SU-DHL-6 (cell line): ENCODE data around the gene CREB5.

ENCODE experiments used
- EZH2phosphoT487 ChIP-seq: fragments of 200-600 bp; sonication (generic), shearing (Covaris generic); conservative IDR thresholded peaks from 2 replicates; pipeline ENCODE4 v1.6.1; 2018; ENCODE audit warnings: mild to moderate bottlenecking, antibody characterized with exemption, low read length, moderate library complexity, mixed read lengths
- TF ChIP-seq, protein P1 (sequence below): fragments of 200-600 bp; sonication (generic); IDR thresholded peaks from one replicate; pipeline ENCODE4 v1.5.1; 2017; ENCODE audit warnings: antibody characterized with exemption, mild to moderate bottlenecking, low read length, moderate library complexity; ENCODE audit not compliant: insufficient read depth, poor library complexity, severe bottlenecking

DNA sequence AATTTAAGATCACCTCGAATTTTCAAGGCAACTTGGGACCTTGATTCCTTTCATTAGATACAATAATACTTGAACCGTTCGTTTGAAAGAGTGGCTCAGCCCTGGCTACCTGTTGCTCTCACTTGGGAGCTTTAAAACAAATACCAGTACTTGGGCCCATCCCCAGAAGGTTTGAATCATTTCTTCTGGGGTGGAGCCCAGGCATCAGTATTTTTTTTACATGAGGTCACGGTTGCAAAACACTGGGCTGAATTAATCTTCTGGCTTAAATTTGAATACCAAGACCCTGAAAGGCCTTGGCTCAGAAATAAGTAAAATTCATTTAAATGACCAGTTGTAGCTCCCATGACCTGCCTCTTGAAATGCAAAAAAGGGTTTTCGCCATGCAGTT lies 214.9 kb downstream of the CREB5 start:
- TF ChIP-seq, protein P1, sequence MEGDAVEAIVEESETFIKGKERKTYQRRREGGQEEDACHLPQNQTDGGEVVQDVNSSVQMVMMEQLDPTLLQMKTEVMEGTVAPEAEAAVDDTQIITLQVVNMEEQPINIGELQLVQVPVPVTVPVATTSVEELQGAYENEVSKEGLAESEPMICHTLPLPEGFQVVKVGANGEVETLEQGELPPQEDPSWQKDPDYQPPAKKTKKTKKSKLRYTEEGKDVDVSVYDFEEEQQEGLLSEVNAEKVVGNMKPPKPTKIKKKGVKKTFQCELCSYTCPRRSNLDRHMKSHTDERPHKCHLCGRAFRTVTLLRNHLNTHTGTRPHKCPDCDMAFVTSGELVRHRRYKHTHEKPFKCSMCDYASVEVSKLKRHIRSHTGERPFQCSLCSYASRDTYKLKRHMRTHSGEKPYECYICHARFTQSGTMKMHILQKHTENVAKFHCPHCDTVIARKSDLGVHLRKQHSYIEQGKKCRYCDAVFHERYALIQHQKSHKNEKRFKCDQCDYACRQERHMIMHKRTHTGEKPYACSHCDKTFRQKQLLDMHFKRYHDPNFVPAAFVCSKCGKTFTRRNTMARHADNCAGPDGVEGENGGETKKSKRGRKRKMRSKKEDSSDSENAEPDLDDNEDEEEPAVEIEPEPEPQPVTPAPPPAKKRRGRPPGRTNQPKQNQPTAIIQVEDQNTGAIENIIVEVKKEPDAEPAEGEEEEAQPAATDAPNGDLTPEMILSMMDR, result no peak
- no peak for TF ChIP-seq EZH2phosphoT487
